Measurements from ENCODE around the gene PRKAA2. TPM values are rescaled to one million over a fixed set of nuclear protein-coding genes. Genes with fewer than 3 reads are reported as not detected.

PRKAA2 gene
- total and polyA plus RNA-seq, 2 donors (not counting 3 experiments of a cell fraction or from before 2014, with no cell fraction given), result 0.32 to 1.2 TPM

- Histone ChIP-seq H3K9me1 (replicated peaks; ENCODE audit: control insufficient read depth, extremely low read depth, insufficient read depth, low read length) (no peaks in the 10 kb centered on the region), H2AFZ (ENCODE audit: low read depth, low read length) (no peak overlapping the region), H3K36me3 (ENCODE audit: control insufficient read depth in 2 of 2, extremely low read depth in 1 of 2, insufficient read depth in 2 of 2, low read length in 2 of 2) (no peaks in the 10 kb centered on the region), H3K9ac (replicated peaks; ENCODE audit: extremely low read depth, insufficient read depth, low read length) (no peak overlapping the region), H3K27me3 (ENCODE audit: control insufficient read depth in 2 of 2, insufficient read depth in 2 of 2, low read length in 2 of 2) (no peaks in the 10 kb centered on the region), H3K4me3 (replicated peaks in 1 of 3; ENCODE audit: insufficient read depth in 1 of 3, low read depth in 1 of 3, low read length in 3 of 3) (no peak overlapping the region), H3K4me1 (ENCODE audit: control insufficient read depth, extremely low read depth, insufficient read depth, low read length) (no peaks in the 10 kb centered on the region), H4K20me1 (replicated peaks; ENCODE audit: control insufficient read depth, extremely low read depth, insufficient read depth, low read length) (no peaks in the 10 kb centered on the region), H3K27ac (ENCODE audit: insufficient read depth, low read depth, low read length) (no peak overlapping the region), H3K9me3 (replicated peaks; ENCODE audit: control insufficient read depth, insufficient read depth, low read length) (no peaks in the 10 kb centered on the region), H3K4me2 (ENCODE audit: insufficient read depth, low read length) (no peak overlapping the region), H3K79me2 (ENCODE audit: control insufficient read depth, insufficient read depth, low read length) (no peaks in the 10 kb centered on the region)
- DNase-seq (ENCODE audit: low read depth, low spot score), result no peak
- ChIA-PET POLR2A (no interaction called here), CTCF (no interaction called here)
- intact Hi-C loops (cut with micrococcal nuclease), result no loop called here
- BruUV-seq (replicated peaks), result no TSS peak
- dilution Hi-C loops (cut with MboI; ENCODE audit: extremely low pct_ligation_motif_present, low sequenced_read_pairs), result no loop called here
- TF ChIP-seq JUN (IDR thresholded peaks at IDR 0.05; ENCODE audit: borderline replicate concordance, insufficient read depth, insufficient read length, low read depth) (no peak), POLR2A (IDR thresholded peaks at IDR 0.05; ENCODE audit: low read depth, low read length) (no peak)
- no peak for FAIRE-seq
Measured at GRCh38 chr1:56758794-56759193, 113.7 kb downstream of the PRKAA2 start.

Small RNAs within 50 kb of the gene (small RNA-seq; reads per million reads assigned to genes)
- not detected for gene AC099789.1 (ENCODE audit: insufficient read depth, insufficient read length, low read depth, low replicate concordance)

Other genes starting within 250 kb of the PRKAA2 start
- gene PLPP3, start 65.8 kb upstream of the PRKAA2 start, total RNA-seq, result 7.2 and 14.1 TPM in 2 replicates
- gene PLPP3, start 65.8 kb upstream of the PRKAA2 start, polyA plus RNA-seq, result 10.2 and 11.3 TPM in 2 replicates
- not detected in 2 replicates for gene FYB2, start 174.1 kb downstream of the PRKAA2 start, total RNA-seq
- gene FYB2, start 174.1 kb downstream of the PRKAA2 start, polyA plus RNA-seq, result not detected in 2 replicates
- gene C8A, start 209.5 kb downstream of the PRKAA2 start, total RNA-seq, result not detected in 2 replicates
- gene C8A, start 209.5 kb downstream of the PRKAA2 start, polyA plus RNA-seq, result not detected in 2 replicates